ENCODE measurements around the gene SMIM13. TPM values are rescaled to one million over a fixed set of nuclear protein-coding genes. Genes with fewer than 3 reads are reported as not detected.

The SMIM13 gene
- total and polyA plus RNA-seq, 10 donors, result 1.5 to 8.3 (median 5.9) TPM

GRCh38 chr6:11179088-11179418 lies 85.4 kb downstream of the SMIM13 start:
- TF ChIP-seq CTCF (IDR thresholded peaks at IDR 0.05 in 8 of 11, conservative IDR thresholded peaks at IDR 0.05 in 3 of 11) (no peak), POLR2AphosphoS5 (IDR thresholded peaks at IDR 0.05) (no peak), POLR2A (IDR thresholded peaks at IDR 0.05) (no peak)
- no peaks in the 10 kb centered on the region for H3K27me3 ChIP-seq (replicated peaks in 1 of 7)
- peaks cover 0 to 24% (median 11%) of the 10 kb centered on the region in 8 donors for H3K9me3 ChIP-seq
- no peak overlapping the region for H3K27ac ChIP-seq
- intact Hi-C loops (cut with DNase I; ENCODE audit: low total_unique reads), result loop anchor here (10.0 kb wide), 1 partner anchor 316 kb away; no protein-coding TSS in a partner anchor
- H3K4me3 ChIP-seq, result no peak overlapping the region
- DNase-seq, result no peak
- no peaks in the 10 kb centered on the region for H3K4me1 ChIP-seq
- H3K36me3 ChIP-seq, result peaks cover 0 to 26% (median 8%) of the 10 kb centered on the region in 6 donors
- WGBS, 5 donors, result 65 to 98% (median 91%) methylated on average over 6 of the region's 6 CpGs

GRCh38 chr6:11179419-11180202 lies 86.0 kb downstream of the SMIM13 start:
- WGBS, 5 donors, result 85 to 94% (median 92%) methylated on average over 8 of the region's 8 CpGs
- Histone ChIP-seq H3K36me3 (peaks cover 0 to 32% (median 14%) of the 10 kb centered on the region in 6 donors), H3K9me3 (peaks cover 0 to 24% (median 11%) of the 10 kb centered on the region in 8 donors), H3K27me3 (replicated peaks in 1 of 7) (no peaks in the 10 kb centered on the region), H3K4me3 (no peak overlapping the region), H3K4me1 (no peaks in the 10 kb centered on the region), H3K27ac (no peak overlapping the region)
- intact Hi-C loops (cut with DNase I; ENCODE audit: low total_unique reads), result loop anchor here (10.0 kb wide), 1 partner anchor 315 kb away; no protein-coding TSS in a partner anchor
- DNase-seq, result no peak
- TF ChIP-seq POLR2AphosphoS5 (IDR thresholded peaks at IDR 0.05) (no peak), POLR2A (IDR thresholded peaks at IDR 0.05) (no peak), CTCF (IDR thresholded peaks at IDR 0.05 in 8 of 11, conservative IDR thresholded peaks at IDR 0.05 in 3 of 11) (no peak)

- intact Hi-C loops (cut with DNase I; ENCODE audit: low total_unique reads), result no loop called here
These were observed 88.0 kb downstream of the SMIM13 start for GRCh38 chr6:11181478-11182136.

More at GRCh38 chr6:11181478-11182136, 88.0 kb downstream of the SMIM13 start:
- Histone ChIP-seq H3K36me3 (peaks cover 9 to 52% (median 33%) of the 10 kb centered on the region in 6 donors), H3K9me3 (peaks cover 0 to 24% (median 11%) of the 10 kb centered on the region in 8 donors), H3K4me1 (no peaks in the 10 kb centered on the region), H3K27ac (no peak overlapping the region), H3K4me3 (no peak overlapping the region), H3K27me3 (replicated peaks in 1 of 7) (no peaks in the 10 kb centered on the region)
- 96 to 99% (median 98%) methylated on average over 3 of the region's 3 CpGs for WGBS, 5 donors
- DNase-seq, result no peak
- no peak for TF ChIP-seq POLR2AphosphoS5 (IDR thresholded peaks at IDR 0.05)
- TF ChIP-seq CTCF (IDR thresholded peaks at IDR 0.05 in 8 of 11, conservative IDR thresholded peaks at IDR 0.05 in 3 of 11), result no peak
